H7 (cell line): Measurements from ENCODE around the gene SEC24C. TPM values are rescaled to one million over a fixed set of nuclear protein-coding genes. Genes with fewer than 3 reads are reported as not detected.

Experiments
- DNase-seq: peaks from one replicate; pipeline ENCODE4 v3.0.0; 2012
- H3K27me3 ChIP-seq: 2 replicates; pipeline ENCODE4 v1.6.0; 2011; ENCODE audit warnings: mild to moderate bottlenecking, low read length; ENCODE audit not compliant: control insufficient read depth, insufficient read depth
- H3K36me3 ChIP-seq: replicated peaks from 2 replicates; pipeline ENCODE4 v1.5.1; 2011; ENCODE audit warnings: low read length; ENCODE audit not compliant: control insufficient read depth, insufficient read depth
- H3K4me3 ChIP-seq: 2 replicates; pipeline ENCODE4 v1.5.1; 2011; ENCODE audit warnings: low read depth, mild to moderate bottlenecking, control low read depth, low read length, moderate library complexity; ENCODE audit not compliant: insufficient read depth
- total RNA-seq: library from RNA; depleted of rRNA; stranded (reverse); fragments of >200 nt; shearing (Covaris generic); gene quantifications from 2 replicates; pipeline ENCODE4 v1.2.3, GENCODE V29; 2014; rRNA removed

SEC24C gene
- total RNA-seq, 1 experiment from 2014 or later, result 84.2 TPM

GRCh38 chr10:73814896-73815718 is 70.9 kb downstream of the SEC24C start:
- Histone ChIP-seq H3K36me3 (peaks cover 7% of the 10 kb centered on the region), H3K27me3 (no peaks in the 10 kb centered on the region), H3K4me3 (no peak overlapping the region)
- peak; percentile 94 for DNase-seq

- Histone ChIP-seq H3K36me3 (peaks cover 7% of the 10 kb centered on the region), H3K4me3 (no peak overlapping the region), H3K27me3 (no peaks in the 10 kb centered on the region)
- DNase-seq, result no peak
Measured at GRCh38 chr10:73815719-73816030, 71.5 kb downstream of the SEC24C start.

- Histone ChIP-seq H3K36me3 (peaks cover 10% of the 10 kb centered on the region), H3K27me3 (no peaks in the 10 kb centered on the region), H3K4me3 (no peak overlapping the region)
- no peak for DNase-seq
Measured at GRCh38 chr10:73816917-73817729, 73.0 kb downstream of the SEC24C start.

- Histone ChIP-seq H3K27me3 (no peaks in the 10 kb centered on the region), H3K4me3 (no peak overlapping the region), H3K36me3 (peaks cover 10% of the 10 kb centered on the region)
- no peak for DNase-seq
Measured at GRCh38 chr10:73817826-73818225, 73.7 kb downstream of the SEC24C start.

GRCh38 chr10:73818402-73818801 is 74.2 kb downstream of the SEC24C start:
- peak; percentile 79 for DNase-seq
- Histone ChIP-seq H3K27me3 (no peaks in the 10 kb centered on the region), H3K4me3 (no peak overlapping the region), H3K36me3 (peaks cover 8% of the 10 kb centered on the region)

- no peaks in the 10 kb centered on the region for H3K27me3 ChIP-seq
- no peak for DNase-seq
- peaks cover 10% of the 10 kb centered on the region for H3K36me3 ChIP-seq
- H3K4me3 ChIP-seq, result no peak overlapping the region
Measured at GRCh38 chr10:73819081-73819480, 74.9 kb downstream of the SEC24C start.

- peak; percentile 85 for DNase-seq
- H3K36me3 ChIP-seq, result peaks cover 11% of the 10 kb centered on the region
- no peaks in the 10 kb centered on the region for H3K27me3 ChIP-seq
- H3K4me3 ChIP-seq, result no peak overlapping the region
Measured at GRCh38 chr10:73819513-73820093, 75.4 kb downstream of the SEC24C start.

Other genes starting within 250 kb of the SEC24C start
- 11.7 and 13.3 TPM in 2 replicates for gene PPP3CB, start 248.3 kb upstream of the SEC24C start, total RNA-seq
- 25.0 and 28.4 TPM in 2 replicates for gene USP54, start 153.0 kb upstream of the SEC24C start, total RNA-seq
- gene MYOZ1, start 102.9 kb upstream of the SEC24C start, total RNA-seq, result 2.0 and 2.8 TPM in 2 replicates
- gene SYNPO2L, start 88.3 kb upstream of the SEC24C start, total RNA-seq, result 0.11 TPM in 1 of 2 replicates, not detected in the other
- 4.4 and 6.0 TPM in 2 replicates for gene AGAP5, start 46.3 kb upstream of the SEC24C start, total RNA-seq
- gene CHCHD1, start 37.7 kb downstream of the SEC24C start, total RNA-seq, result 82.7 and 91.4 TPM in 2 replicates
- 21.8 and 59.8 TPM in 2 replicates for gene ZSWIM8, start 41.2 kb downstream of the SEC24C start, total RNA-seq
- gene NDST2, start 67.2 kb downstream of the SEC24C start, total RNA-seq, result 26.0 and 31.6 TPM in 2 replicates
- 26.6 and 35.9 TPM in 2 replicates for gene CAMK2G, start 130.2 kb downstream of the SEC24C start, total RNA-seq
- 25.4 and 29.5 TPM in 2 replicates for gene PLAU, start 166.8 kb downstream of the SEC24C start, total RNA-seq